NCI-H2107 treated with DMSO at 0.1 percent for 48 hours (cell line): ENCODE data around the gene AP3D1.
A peak's percentile ranks its signal among the peaks of the same experiment; 100 is the strongest.

Experiments
- DNase-seq: peaks from one replicate; lab custom pipeline; 2025; ENCODE audit not compliant: unreplicated experiment; lab: John Stamatoyannopoulos, UW

AP3D1 gene

DNA sequence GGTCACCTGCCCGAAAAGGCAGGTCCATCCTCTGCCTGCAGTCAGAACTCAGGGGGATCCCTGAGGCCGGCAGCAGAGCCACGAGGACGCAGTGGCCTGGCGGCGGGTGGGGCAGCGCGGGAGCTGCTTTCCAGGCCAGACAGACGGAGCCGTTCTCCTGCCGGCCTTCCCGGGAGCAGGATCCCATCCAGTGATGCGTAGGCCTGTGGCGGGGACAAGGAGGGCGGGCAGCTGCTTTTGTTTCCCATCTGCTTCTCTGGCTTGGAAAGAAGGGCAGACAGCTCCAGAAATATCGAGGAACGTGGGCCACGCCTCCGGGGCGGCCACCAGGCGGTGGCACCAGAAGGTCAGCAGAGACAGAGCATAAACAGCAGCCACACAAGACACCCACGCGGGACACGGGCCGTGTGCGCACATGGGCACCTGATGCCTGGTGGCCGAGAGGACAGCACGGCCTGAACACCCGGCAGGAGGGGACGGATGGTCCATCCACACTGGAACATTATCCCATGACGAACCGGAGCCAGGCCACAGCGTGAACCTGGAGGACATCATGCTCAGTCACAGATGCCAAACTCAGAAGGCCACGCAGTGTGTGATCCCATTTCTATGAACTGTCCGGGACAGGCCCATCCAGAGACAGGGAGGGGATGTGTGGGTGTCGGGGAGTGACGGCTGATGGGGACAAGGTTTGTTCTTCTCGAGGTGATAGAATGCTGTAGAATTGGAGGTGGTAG, 86.4 kb downstream of the AP3D1 start:
- no peak for DNase-seq

- no peak for DNase-seq
Measured at GRCh38 chr19:2064395-2064787, 87.0 kb downstream of the AP3D1 start.

DNA sequence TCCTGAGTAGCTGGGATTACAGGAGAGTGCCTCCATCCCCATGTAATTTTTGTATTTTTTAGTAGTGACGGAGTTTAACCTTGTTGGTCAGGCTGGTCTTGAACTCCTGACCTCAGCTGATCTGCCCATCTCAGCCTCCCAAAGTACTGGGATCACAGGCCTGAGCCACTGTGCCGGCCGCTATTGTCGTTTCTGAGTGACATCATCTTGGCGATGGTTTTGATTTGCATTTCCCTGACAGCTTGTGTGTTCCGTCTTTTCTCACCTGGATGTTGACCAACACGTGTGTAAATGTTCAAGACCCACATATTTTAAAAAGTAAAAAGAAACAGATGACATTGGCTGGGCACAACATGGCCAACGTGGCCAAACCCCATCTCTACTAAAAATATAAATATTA, 87.5 kb downstream of the AP3D1 start:
- no peak for DNase-seq

DNA sequence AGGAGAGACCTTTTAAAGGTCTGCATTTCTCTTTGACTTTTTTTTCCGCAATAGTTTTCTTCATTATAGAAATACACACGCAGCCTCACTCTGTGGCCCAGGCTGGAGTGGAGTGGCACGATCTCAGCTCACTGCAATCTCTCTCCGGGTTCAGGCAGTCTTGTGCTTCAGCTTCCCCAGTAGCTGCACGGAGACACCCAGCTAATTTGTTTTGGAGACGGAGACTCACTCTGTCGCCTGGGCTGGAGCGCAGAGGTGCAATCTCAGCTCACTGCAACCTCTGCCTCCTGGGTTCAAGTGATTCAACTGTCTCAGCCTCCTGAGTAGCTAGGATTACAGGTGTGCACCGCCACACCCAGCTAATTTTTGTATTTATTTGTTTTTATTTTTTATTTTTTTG, 88.6 kb downstream of the AP3D1 start:
- DNase-seq: no peak

DNA sequence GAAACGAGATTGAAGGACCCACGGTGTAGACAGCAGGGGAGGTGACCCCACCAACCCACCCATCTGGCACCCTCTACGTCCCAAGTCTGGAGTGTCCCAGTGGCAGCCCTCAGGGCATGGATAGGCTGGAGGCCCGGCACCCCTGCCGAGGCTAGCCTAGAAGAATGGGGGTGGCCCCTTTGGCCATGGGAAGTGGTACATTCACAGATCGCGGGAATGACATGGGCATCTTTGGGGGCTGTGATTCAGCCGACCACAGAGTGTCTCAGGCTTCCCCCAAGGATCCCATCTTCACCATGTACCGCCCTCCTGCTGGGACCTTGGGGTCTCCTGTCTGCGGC, 89.0 kb downstream of the AP3D1 start:
- no peak for DNase-seq

DNA sequence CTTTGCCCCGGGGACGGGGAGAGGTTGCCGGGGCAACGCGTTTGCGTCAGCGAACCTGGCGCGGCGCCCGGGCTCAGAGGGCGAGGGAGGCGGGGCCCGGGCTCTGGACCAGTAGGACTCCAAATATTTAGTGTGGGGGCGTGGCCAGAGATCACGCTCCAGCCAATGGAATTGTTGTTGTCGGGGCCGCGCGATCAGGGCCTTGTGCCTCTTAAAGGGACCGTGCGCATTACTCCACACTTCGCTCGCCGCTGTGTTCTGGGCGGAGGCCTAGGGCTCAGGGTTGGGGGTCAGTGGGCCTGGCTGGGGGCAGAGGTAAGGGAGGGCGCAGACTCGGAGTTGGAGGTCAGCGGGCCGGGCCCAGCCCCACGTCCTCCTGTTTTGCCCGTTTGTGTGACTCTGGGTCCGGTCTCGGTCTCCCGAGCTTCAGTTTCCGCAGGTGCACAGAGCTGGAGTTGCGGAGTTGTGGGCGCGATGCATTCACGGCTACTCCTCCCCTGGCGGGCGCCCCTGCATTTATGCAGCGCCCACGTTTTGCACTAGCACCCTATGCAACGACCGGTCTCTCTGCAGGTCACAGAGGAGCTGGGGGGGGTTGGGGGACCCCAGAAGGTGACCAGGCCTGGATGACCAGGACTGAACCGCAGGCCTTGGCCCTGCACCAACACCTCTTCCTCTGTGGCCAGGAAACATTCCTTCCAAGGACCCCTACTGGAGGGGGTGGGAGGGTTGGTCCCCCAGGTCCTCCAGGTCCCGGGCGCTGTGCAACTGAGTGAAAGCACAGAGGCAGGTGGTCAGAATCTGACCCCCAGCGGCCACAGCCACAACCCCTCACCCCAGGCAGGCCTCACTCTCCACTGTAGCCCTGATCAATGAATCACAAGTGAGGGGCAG, 89.6 kb downstream of the AP3D1 start:
- peak; percentile 92 for DNase-seq

DNA sequence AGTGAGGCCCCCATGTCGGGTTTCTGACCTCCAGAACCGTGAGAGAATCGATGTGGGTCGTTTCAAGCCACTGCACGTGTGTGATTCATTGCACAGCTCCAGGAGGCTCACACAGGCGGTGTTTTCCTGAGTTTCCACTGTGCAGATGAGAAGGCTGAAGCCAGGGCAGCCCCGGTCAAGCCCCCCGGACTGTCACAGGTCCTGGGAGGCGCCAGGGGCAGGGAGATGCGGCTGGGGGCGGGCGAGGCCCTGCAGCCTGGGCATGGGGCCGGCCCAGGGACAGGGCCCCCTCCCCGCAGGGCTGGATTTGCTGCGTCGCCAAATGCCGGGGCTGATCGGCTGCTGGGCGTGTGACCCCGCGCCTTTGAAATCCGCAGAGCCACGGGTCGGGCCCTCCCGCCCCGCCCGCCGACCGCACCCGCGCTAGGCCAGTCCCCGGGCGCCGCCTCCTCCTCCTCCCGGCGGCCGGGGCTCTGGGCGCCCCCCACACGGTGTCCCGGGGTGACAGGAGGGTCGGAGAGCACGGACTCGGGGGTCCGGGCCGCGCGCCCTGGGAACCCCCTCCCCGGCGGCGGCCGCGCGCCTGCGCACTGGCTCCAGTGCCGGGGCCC, 90.4 kb downstream of the AP3D1 start:
- no peak for DNase-seq

DNA sequence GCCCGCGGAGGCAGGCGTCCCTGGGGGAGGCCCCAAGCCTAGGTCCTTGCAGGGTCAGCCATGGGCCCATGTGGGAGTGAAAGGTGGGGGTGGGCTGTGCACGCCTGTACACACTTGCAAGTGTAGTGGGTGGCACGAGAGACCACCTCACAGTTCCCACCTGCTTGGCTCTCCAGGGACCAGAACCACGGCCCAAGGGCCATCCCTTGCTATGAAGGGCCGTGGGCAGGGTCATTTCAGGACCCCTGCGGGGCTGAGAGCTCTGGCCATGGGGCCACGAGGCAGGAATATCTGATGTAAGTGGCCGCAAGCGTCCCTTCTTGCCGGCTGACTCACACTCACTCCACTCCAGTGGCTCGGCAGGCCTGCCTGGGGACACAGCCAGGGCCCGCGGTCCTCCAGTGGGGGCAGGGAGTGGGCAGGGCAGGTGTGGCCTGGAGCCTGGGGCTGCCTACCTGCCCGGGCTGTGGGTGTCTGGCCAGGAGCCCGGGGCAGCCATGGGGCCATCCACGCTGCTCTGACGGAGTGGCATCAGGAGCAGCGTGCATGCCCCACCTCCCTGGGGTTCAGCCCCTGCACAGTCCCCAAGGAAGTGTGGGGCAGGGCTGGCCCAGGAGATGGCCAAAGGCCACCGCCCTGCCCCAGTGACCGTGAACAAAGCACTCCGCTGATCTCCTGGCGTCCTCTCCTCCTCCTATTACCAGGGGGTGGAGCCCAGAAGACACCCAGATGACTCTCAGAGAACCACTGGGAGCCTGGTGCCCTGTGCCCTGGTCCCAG, 91.8 kb downstream of the AP3D1 start:
- no peak for DNase-seq

GRCh38 chr19:2058570-2059421, 92.6 kb downstream of the AP3D1 start:
- no peak for DNase-seq

DNA sequence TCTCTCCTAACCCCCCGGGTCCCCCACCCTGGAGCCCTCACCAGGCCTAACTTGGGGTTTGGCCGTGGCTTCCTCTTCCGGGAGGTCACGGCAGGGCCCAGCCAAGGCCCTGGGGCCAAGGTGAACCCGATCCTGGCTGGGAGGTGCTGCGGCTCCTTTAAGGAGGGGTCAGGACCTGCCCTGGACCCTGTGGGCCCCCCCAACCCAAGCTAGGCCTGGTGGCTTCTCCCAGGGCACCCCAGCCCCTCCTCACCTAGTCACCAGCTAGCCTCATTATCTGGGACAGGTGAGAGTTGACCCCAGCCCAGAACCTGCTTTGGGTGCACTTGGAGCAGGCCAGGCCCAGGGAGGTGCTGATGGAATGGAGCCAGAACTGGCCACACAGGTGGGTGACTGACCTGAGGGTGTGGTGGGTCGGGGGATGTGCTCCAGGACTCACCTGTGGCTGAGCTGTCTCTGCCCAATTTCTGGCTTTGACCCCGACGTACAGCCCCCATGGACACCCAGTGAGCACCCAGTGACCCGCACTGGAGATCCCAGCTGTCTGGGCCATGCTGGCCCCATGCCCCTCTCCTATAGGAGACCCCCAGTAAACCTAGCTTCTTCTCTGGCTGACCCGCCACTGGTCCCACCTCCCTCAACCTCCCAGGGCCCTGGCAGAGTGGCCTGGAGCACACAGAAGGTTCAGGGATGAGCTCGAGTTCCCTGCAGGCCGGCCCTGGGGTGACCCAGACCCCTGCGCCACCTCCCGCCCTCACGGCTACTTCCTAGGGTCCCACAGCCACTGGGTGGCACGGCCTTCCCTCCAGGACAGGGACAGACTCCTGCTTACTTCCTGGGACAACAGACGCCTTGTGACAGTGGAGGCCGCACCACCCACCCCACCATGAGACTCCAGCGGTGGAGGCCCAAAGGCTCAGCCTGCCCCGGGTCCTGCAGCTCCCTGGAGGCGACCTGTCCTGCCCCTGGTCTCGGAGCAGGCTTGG, 93.6 kb downstream of the AP3D1 start:
- DNase-seq: no peak

DNA sequence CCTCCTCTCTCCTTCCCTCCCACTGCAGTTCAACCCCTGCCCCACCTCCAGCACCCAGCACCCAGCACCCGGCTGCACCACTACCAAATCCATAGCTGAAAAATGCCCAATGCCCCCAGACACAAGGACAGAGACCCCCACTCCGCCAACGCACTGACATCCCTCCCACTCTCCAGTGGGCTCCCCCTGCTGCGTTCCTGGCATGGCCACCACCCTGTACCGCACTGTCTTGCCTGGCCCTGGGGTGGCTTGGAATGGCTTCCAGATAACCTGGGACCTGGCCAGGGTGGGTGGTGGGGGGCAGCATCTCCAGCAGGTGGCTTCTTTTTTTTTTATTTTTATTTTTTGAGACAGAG, 94.6 kb downstream of the AP3D1 start:
- DNase-seq: no peak

DNA sequence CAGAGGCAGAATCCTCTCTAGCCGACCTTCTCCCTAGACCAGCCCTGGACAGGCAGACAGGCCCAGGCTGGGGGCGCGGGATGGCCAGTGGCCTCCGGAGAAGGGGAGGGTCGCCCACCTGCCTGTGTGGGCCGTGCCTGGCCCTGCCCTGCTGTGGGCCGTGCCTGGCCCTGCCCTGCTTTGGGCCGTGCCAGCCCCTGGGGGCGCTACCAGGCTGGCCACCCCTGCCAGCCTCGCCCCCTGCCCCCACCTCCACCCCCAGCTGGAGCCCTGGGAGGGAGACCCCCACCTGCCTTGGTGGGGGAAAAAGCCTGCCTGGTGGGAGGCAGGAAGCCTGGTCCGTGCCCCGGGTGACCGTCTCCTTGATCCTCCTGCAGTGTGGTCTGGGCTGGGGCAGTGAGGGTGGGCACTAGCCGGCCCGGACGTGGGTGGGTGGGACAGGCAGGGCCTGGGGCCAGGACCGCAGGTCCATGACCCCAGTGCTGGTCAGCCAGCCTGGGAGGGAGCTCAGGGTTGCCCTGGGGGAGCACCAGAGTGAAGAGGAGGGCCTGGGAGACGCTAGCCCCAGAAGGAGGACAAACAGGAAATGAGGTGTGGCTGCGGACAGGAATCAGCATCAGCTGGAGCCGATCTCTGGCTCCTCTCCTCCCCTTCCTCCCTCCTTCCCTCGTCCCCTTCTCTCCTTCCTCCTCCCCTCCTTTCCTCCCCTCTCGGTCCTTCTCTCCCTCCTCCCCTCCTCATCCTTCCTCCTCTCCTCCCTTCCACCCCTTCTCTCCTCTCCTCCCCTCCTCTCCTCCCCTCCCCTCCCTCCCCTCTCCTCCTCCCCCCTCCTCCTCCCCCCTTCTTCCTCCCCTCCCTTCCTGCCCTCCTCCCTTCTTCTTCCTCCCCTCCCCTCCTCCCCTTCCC, 95.2 kb downstream of the AP3D1 start:
- DNase-seq: no peak

DNA sequence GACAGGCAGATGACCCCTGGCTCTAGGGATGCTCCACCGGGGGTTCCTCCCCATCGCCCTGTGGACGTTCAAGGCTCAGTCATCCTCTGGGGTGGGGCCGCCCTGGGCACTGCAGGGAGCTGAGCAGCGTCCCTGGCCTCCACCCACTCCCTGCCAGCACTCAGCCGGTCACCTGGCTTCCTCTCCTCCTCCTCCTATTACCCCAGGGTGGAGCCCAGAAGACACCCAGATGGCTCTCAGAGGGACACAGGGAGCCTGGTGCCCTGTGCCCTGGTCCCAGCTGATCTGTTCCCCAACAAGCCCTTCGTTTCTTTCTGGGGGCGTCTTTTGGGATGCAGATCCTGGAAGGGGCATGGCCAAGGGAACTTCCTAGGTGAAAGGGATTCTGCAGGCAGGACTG, 96.6 kb downstream of the AP3D1 start:
- DNase-seq: no peak

GRCh38 chr19:2053601-2054389, 97.6 kb downstream of the AP3D1 start:
- DNase-seq: no peak

DNA sequence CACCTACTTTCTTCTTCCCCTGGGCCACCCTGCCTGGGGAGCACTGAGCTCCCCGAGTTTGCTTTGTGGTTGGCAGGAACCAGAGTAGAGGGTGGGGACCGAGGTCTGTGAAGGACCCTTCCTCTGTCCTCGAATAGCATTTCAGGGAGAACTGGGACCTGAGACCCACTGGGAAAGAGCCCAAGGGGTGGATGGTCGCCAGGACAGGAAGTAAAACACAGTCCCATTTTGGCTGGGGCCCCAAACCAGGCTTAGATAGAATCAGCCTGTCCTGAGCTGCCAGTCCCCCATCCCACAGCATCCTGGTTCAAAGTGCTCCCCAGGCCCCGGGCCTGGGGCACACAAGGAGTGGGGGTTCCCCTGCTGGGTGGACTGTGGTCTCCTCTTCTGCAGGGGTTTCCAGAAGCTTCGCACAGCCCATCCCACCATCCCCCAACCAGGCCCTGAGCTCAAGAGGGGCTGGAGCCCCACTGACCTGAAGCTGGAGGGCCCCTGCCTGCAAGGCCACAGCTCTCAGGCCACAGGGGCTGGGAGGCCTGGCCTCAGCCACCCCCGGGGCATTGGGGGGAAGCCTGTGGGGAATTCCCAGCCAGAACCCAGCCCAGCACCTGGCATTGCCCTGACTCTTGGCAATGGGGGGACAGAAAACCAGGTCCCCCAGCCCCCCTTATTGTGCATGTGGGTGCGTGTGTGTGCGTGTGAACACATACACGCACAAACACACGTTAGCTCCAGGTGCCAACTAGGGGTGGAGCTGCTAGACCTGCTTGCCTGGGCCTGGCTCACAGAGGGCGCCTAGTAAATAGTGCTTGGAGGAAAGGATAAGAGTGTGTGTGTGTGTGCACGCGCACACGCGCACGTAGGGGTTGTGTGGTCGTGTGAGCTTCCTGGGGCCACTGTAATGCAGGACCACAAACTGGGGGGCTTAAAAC, 99.3 kb downstream of the AP3D1 start:
- no peak for DNase-seq

DNA sequence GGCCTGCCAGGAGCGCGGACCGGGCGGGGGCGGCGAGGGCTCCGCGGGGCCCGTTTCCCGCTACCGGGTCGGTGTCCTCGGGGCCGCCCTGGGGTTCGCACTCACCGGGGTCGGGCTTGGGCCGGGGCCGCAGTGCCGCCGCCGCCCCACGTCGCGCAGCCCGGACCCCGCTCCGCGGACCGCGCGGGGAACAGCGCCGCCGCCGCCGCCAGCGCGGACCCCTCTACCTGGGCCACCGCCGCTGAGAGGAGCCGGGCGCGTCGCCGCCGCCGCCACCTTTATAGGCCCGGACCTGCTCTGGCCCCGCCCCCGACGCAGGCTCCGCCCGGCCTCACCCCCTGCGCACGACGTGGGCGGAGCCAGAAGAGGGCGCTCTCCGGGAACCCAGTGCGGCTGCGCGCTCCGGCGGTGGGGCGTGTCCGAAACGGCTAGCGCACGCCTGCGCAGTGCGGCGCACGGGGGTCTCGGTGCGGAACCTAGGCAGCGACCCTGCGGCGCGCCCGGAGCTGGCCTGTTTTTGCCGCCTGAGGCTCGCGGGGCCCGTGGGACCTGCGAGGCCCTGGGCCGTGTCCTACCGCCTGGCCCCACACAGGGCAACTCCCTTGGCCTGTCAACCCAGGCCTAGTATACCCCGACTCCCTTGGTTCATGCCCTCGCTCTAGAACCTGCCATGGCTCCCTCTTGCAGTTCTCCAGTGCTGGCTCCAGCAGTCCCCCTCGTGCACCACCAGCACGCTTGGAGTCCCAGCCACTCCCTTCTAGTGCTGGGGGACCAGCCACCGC, 100.2 kb downstream of the AP3D1 start, which contains the start of gene MKNK2:
MKNK2 (minus strand) TSS at position 254 of the 782 bp plus-strand sequence. CDS start 393 bp downstream, outside the sequence.
- DNase-seq: peak; percentile 50
